ENCODE data around the gene MYLIP.

DNA sequence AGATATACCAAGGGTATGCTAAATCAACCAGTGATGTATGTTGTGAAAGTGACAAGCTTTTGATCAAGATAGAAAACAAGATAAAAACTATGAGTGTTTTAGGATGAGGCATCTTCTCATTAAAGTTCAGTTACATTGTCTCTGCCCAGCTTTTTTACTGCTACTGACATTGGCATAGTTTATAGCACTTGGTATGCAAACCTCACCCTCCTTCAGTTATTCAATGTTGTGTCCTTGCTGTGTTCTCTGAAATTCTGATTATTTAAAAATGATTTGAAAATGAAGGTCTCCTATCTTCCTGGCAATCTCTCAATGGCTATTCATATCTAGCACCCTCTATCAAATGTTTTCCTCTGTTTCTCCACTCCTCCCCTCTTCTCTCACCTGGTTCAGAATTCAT, 6.7 kb upstream of the MYLIP start:
- TF ChIP-seq POLR2A (IDR thresholded peaks at IDR 0.05) (no peak), CTCF (IDR thresholded peaks at IDR 0.05) (no peak), POLR2AphosphoS5 (IDR thresholded peaks at IDR 0.05) (no peak)
